Colonic mucosa (tissue), 4 donors: ENCODE results near the gene ATP8B2. TPM values are rescaled to one million over a fixed set of nuclear protein-coding genes. Genes with fewer than 3 reads are reported as not detected.
"Not testable (repeated sequence)": the region's sequence is repeated elsewhere in the genome, so short reads cannot be mapped to it uniquely, and the experiment has no call there.

Source experiments
- DNase-seq: peaks from one replicate; pipeline ENCODE4 v3.0.0-alpha.2; 2020
- H3K27ac ChIP-seq: fragments of 200-600 bp; one replicate; pipeline ENCODE4 v1.8.0; 2021
- H3K27me3 ChIP-seq: fragments of 200-600 bp; one replicate; pipeline ENCODE4 v1.8.0; 2021
- H3K36me3 ChIP-seq: fragments of 200-600 bp; one replicate; pipeline ENCODE4 v1.8.0; 2021
- H3K4me1 ChIP-seq: fragments of 200-600 bp; one replicate; pipeline ENCODE4 v1.8.0; 2021; ENCODE audit warnings: mild to moderate bottlenecking
- H3K4me3 ChIP-seq: fragments of 200-600 bp; one replicate; pipeline ENCODE4 v1.8.0; 2021
- H3K9ac ChIP-seq, 2 donors: one replicate each; pipeline ENCODE4 v1.7.0; 2013; ENCODE audit warnings: control low read depth in 2 of 2, low read depth in 2 of 2, low read length in 2 of 2
- H3K9me3 ChIP-seq: fragments of 200-600 bp; one replicate; pipeline ENCODE4 v1.8.0; 2021
- CTCF ChIP-seq: fragments of 200-600 bp; IDR thresholded peaks from one replicate; pipeline ENCODE4 v1.8.0; 2022; ENCODE audit warnings: antibody characterized with exemption, mild to moderate bottlenecking
- intact Hi-C: fragments of 100-400 bp; cut with DNase I; formaldehyde crosslinking; loops from one replicate; pipeline ENCODE4 v1.14.1; 2022
- total RNA-seq, 2 donors: library from RNA; stranded (reverse); fragmentation: NEBNext Ultra II Directional in 1 of 2; extraction: Animal tissue kit (Norgen Biotek cat#: 25700) in 1 of 2; gene quantifications; one replicate each; pipeline ENCODE4 v1.2.1, GENCODE V29; 2021
- donor health status: healthy.
- donor health status: DM: no; HTN: no; CAD: no.
- donor health status: DM: no; HTN: no; CAD: no.

Gene ATP8B2
- total RNA-seq, 2 donors from 2014 or later, result 4.2 to 6.6 TPM

- Histone ChIP-seq H3K27me3 (no peaks in the 10 kb centered on the region), H3K36me3 (no peaks in the 10 kb centered on the region), H3K4me3 (peak overlapping the region; percentile 26), H3K4me1 (peaks cover 8% of the 10 kb centered on the region), H3K9ac (peak overlapping the region; percentile 26 to 68), H3K27ac (peak overlapping the region; percentile 72), H3K9me3 (no peaks in the 10 kb centered on the region)
- intact Hi-C loops, result no loop called here
- no peak for TF ChIP-seq CTCF
- DNase-seq, result peak; percentile 83
These were observed 27.5 kb downstream of the ATP8B2 start for GRCh38 chr1:154352581-154353459.

- Histone ChIP-seq H3K9ac (peak overlapping the region in 1 of 2 donors; percentile 26), H3K4me3 (peak overlapping the region; percentile 26), H3K27me3 (no peaks in the 10 kb centered on the region), H3K4me1 (peaks cover 8% of the 10 kb centered on the region), H3K36me3 (no peaks in the 10 kb centered on the region), H3K9me3 (no peaks in the 10 kb centered on the region), H3K27ac (peak overlapping the region; percentile 72)
- DNase-seq, result peak; percentile 72
- peak; percentile 20 for TF ChIP-seq CTCF
- intact Hi-C loops, result no loop called here
These were observed 28.2 kb downstream of the ATP8B2 start for GRCh38 chr1:154353460-154353904.

- intact Hi-C loops, result no loop called here
- Histone ChIP-seq H3K27me3 (no peaks in the 10 kb centered on the region), H3K27ac (peak overlapping the region; percentile 72), H3K4me1 (peaks cover 8% of the 10 kb centered on the region), H3K9ac (no peak overlapping the region), H3K9me3 (no peaks in the 10 kb centered on the region), H3K36me3 (no peaks in the 10 kb centered on the region), H3K4me3 (no peak overlapping the region)
- no peak for TF ChIP-seq CTCF
- DNase-seq, result no peak
These were observed 28.6 kb downstream of the ATP8B2 start for GRCh38 chr1:154353966-154354365.

- Histone ChIP-seq H3K27ac (no peak overlapping the region), H3K36me3 (no peaks in the 10 kb centered on the region), H3K4me3 (no peak overlapping the region), H3K27me3 (no peaks in the 10 kb centered on the region), H3K9ac (no peak overlapping the region), H3K4me1 (no peaks in the 10 kb centered on the region), H3K9me3 (no peaks in the 10 kb centered on the region)
- intact Hi-C loops, result no loop called here
- TF ChIP-seq CTCF, result no peak
- no peak for DNase-seq
These were observed 33.2 kb downstream of the ATP8B2 start for GRCh38 chr1:154358519-154358918.

GRCh38 chr1:154360288-154360687, 35.0 kb downstream of the ATP8B2 start:
- no peak for TF ChIP-seq CTCF
- Histone ChIP-seq H3K27ac (no peak overlapping the region), H3K4me1 (no peaks in the 10 kb centered on the region), H3K9ac (no peak overlapping the region), H3K27me3 (no peaks in the 10 kb centered on the region), H3K9me3 (no peaks in the 10 kb centered on the region), H3K4me3 (no peak overlapping the region), H3K36me3 (no peaks in the 10 kb centered on the region)
- intact Hi-C loops, result no loop called here
- no peak for DNase-seq

- H3K4me1 ChIP-seq, H3K27me3 ChIP-seq, H3K9ac ChIP-seq, intact Hi-C loops, H3K4me3 ChIP-seq, H3K36me3 ChIP-seq, H3K27ac ChIP-seq, DNase-seq, H3K9me3 ChIP-seq: not testable (repeated sequence)
These were observed 35.6 kb downstream of the ATP8B2 start for GRCh38 chr1:154360881-154361280.
